DND-41 (cell line): ENCODE data around the gene ZNF260.
A peak's percentile ranks its signal among the peaks of the same experiment; 100 is the strongest.

Experiments used
- ATAC-seq: fragments of 200-7000 bp; cut with Tn5 transposase; 3 replicates; pipeline ENCODE4 v1.9.1; 2021; ENCODE audit warnings: low read depth; ENCODE audit not compliant: insufficient read depth
- DNase-seq: peaks from one replicate; pipeline ENCODE4 v3.0.0-alpha.2; 2020
- H2AFZ ChIP-seq: 2 replicates; pipeline ENCODE4 v1.6.0; 2012; ENCODE audit warnings: low read depth, low read length
- H3K27ac ChIP-seq: 2 replicates; pipeline ENCODE4 v1.5.1; 2012; ENCODE audit warnings: low read length, inconsistent platforms
- H3K27me3 ChIP-seq: fragments of 200-600 bp; sonication (generic); 2 replicates; pipeline ENCODE4 v1.6.0; 2012; ENCODE audit warnings: low read length, mild to moderate bottlenecking, inconsistent platforms; ENCODE audit not compliant: insufficient read depth, poor library complexity
- H3K36me3 ChIP-seq: 2 replicates; pipeline ENCODE4 v1.5.1; 2012; ENCODE audit warnings: low read length, inconsistent platforms; ENCODE audit not compliant: insufficient read depth
- H3K4me1 ChIP-seq: 2 replicates; pipeline ENCODE4 v1.5.1; 2012; ENCODE audit warnings: mild to moderate bottlenecking, low read length; ENCODE audit not compliant: insufficient read depth
- H3K4me2 ChIP-seq: 2 replicates; pipeline ENCODE4 v1.6.0; 2012; ENCODE audit warnings: mild to moderate bottlenecking, moderate library complexity, low read length, inconsistent platforms; ENCODE audit not compliant: insufficient read depth
- H3K4me3 ChIP-seq, 2 experiments: fragments of 200-600 bp in 1 of 2; shearing (Covaris generic) in 1 of 2; 2 replicates each; pipeline ENCODE4 v1.5.1; 2012 to 2016; ENCODE audit warnings: inconsistent platforms in 2 of 2, low read length in 2 of 2, mild to moderate bottlenecking in 2 of 2, low read depth in 1 of 2, moderate library complexity in 1 of 2
- H3K79me2 ChIP-seq: 2 replicates; pipeline ENCODE4 v1.6.0; 2012; ENCODE audit warnings: low read length, inconsistent platforms; ENCODE audit not compliant: insufficient read depth
- H3K9ac ChIP-seq: 2 replicates; pipeline ENCODE4 v1.6.0; 2012; ENCODE audit warnings: low read depth, mild to moderate bottlenecking, inconsistent platforms, low read length, moderate library complexity
- H3K9me3 ChIP-seq: 2 replicates; pipeline ENCODE4 v1.5.1; 2012; ENCODE audit warnings: low read length, moderate library complexity, mild to moderate bottlenecking, inconsistent platforms; ENCODE audit not compliant: insufficient read depth, severe bottlenecking
- H4K20me1 ChIP-seq: 2 replicates; pipeline ENCODE4 v1.6.0; 2012; ENCODE audit warnings: low read length; ENCODE audit not compliant: insufficient read depth
- EZH2 ChIP-seq: IDR thresholded peaks from 3 replicates; pipeline ENCODE4 v1.6.1; 2012; ENCODE audit warnings: borderline replicate concordance, low read depth, mild to moderate bottlenecking, moderate library complexity, low read length, inconsistent platforms; ENCODE audit not compliant: severe bottlenecking
- TF ChIP-seq, protein P1 (sequence below): IDR thresholded peaks from 2 replicates; pipeline ENCODE4 v1.5.1; 2012; ENCODE audit warnings: borderline replicate concordance, low read length, moderate library complexity, mild to moderate bottlenecking; ENCODE audit not compliant: poor library complexity, severe bottlenecking; ENCODE audit errors: extremely low read depth

ZNF260 gene

DNA sequence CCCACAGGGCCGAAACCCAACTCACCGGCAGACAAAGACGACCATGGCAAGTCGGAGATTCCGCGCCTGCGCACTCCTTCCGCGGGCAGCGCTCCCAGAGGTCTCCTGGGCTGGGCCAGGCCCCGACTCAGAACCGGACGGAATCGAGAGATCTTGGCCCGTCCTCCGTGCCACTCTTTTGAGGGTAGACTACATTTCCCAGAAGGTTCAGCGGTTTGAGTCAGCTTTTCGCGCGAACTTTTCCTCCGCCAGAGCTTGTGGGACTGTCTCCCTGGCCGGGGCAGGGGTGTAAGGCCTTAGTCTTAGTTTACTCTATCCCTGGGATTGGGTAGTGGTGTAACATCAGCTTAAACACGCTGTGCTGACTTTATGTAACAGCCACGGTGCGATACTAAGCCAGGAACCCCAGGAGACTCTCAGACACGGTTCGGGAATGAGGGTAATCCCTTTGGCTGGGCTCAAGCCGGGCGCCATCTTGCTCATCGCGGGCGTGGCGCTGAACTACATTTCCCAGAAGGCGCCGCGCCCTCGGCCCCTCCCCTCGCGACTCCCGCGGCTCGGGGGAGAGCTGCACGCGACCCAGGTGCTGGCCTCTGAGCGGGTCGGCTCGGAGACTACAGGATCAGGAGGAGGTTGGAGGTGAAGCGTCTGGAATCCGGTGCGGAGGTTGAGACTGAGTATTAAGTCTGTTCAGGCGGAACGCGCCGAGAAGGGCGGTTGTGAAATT, at the start of gene ZNF260:
TSS of gene ZNF260 (minus strand) at position 78 of the 727 bp plus-strand sequence. CDS start 13,033 bp downstream, outside the sequence.
- Histone ChIP-seq H3K9ac (peak within 1 kb of the TSS; percentile 76), H3K9me3 (peaks cover 24% of the 10 kb centered on the region), H3K79me2 (peaks cover 61% of the 10 kb centered on the region), H3K4me2 (peak within 1 kb of the TSS; percentile 85), H2AFZ (peak within 1 kb of the TSS; percentile 99), H3K27me3 (no peaks in the 10 kb centered on the region), H3K36me3 (peaks cover 34% of the 10 kb centered on the region), H4K20me1 (no peaks in the 10 kb centered on the region), H3K4me1 (peaks cover 27% of the 10 kb centered on the region), H3K4me3 (peak within 1 kb of the TSS; percentile 39 to 76), H3K27ac (peak within 1 kb of the TSS; percentile 94)
- ATAC-seq: peak; percentile 87
- TF ChIP-seq EZH2: no peak
- TF ChIP-seq, protein P1, sequence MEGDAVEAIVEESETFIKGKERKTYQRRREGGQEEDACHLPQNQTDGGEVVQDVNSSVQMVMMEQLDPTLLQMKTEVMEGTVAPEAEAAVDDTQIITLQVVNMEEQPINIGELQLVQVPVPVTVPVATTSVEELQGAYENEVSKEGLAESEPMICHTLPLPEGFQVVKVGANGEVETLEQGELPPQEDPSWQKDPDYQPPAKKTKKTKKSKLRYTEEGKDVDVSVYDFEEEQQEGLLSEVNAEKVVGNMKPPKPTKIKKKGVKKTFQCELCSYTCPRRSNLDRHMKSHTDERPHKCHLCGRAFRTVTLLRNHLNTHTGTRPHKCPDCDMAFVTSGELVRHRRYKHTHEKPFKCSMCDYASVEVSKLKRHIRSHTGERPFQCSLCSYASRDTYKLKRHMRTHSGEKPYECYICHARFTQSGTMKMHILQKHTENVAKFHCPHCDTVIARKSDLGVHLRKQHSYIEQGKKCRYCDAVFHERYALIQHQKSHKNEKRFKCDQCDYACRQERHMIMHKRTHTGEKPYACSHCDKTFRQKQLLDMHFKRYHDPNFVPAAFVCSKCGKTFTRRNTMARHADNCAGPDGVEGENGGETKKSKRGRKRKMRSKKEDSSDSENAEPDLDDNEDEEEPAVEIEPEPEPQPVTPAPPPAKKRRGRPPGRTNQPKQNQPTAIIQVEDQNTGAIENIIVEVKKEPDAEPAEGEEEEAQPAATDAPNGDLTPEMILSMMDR: peak; percentile 8
- peak; percentile 94 for DNase-seq

DNA sequence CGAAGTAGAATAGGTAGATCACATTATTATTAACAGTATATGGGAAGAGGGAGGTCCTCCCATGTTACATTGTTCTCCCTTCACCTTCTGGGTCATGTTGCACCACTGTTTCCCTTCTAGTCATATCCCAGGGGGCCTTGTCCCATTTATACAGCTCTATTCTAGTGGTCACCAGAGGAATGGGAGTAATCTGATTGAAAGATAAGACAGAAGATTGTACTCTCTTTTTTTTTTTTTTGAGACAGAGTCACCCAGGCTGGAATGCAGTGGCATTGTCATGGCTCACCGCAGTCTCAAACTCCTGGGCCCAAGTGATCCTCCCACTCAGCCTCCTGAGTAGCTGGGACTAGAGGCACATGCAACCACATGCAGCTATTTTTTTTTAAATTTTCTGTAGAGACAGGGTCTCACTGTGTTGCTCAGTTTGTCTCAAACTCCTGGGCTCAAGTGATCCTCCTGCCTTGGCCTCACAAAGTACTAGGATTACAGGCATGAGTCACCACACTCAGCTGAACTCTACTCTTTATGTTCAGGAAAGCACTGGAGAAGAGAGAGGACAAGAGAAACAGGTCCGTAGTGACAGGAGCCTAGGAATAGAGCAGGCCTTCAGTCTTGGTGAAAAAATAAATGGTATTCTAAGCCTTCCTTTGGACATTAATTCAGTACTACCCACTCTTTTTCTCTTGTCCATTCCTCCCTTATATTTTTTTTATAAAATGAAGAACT, 49.4 kb upstream of the ZNF260 start:
- Histone ChIP-seq H3K36me3 (peaks cover 57% of the 10 kb centered on the region), H3K9ac (no peak overlapping the region), H3K27me3 (no peaks in the 10 kb centered on the region), H3K27ac (no peak overlapping the region), H3K79me2 (peaks cover 89% of the 10 kb centered on the region), H3K9me3 (no peaks in the 10 kb centered on the region), H3K4me2 (no peak overlapping the region), H3K4me1 (peaks cover 16% of the 10 kb centered on the region), H3K4me3 (no peak overlapping the region), H4K20me1 (0 out of 2 replicates have a peak, but pooled peaks cover 2% of the 10 kb centered on the region), H2AFZ (no peak overlapping the region)
- no peak for TF ChIP-seq EZH2
- TF ChIP-seq, protein P1: no peak
- no peak for DNase-seq
- ATAC-seq: no peak

DNA sequence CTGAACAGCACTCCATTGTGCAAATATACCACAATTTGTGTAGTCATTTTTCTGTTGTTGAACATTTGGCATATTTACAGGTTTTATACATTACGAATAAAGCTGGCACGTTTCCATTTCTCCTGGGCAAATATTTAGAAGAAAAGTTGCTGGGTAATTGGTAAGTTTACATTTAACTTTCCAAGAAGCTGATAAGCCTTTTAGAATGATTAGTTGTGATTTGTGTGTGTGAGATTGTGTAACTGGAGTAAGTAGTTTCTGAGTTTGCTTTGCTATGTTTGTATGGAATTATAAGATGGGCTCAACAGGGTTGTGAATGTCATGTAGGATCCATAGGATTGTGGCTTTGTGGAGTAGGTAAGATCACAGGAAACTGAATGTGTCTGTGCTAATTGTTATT, 46.7 kb upstream of the ZNF260 start:
- peak overlapping the region in 1 of 2 experiments; percentile 86; a peak in 2 of 4 replicates for H3K4me3 ChIP-seq

More for the DNA sequence above, 46.7 kb upstream of the ZNF260 start:
- peak overlapping the region; percentile 85 for H3K4me2 ChIP-seq
- 0 out of 2 replicates have a peak, but pooled peaks cover 2% of the 10 kb centered on the region for H4K20me1 ChIP-seq
- H3K36me3 ChIP-seq: peaks cover 40% of the 10 kb centered on the region
- no peaks in the 10 kb centered on the region for H3K9me3 ChIP-seq
- TF ChIP-seq, protein P1: no peak
- no peak for TF ChIP-seq EZH2
- DNase-seq (no peak), ATAC-seq (no peak)
- H3K27ac ChIP-seq: 0 out of 2 replicates have a peak overlapping the region, but pooled peaks have one; percentile 87
- H3K4me1 ChIP-seq: peaks cover 29% of the 10 kb centered on the region
- peaks cover 91% of the 10 kb centered on the region for H3K79me2 ChIP-seq
- peak overlapping the region; percentile 71; the same call in 1 of the 2 replicates for H3K9ac ChIP-seq
- no peak overlapping the region for H2AFZ ChIP-seq
- H3K27me3 ChIP-seq: no peaks in the 10 kb centered on the region
